ENCODE data around the gene GAPDHS. TPM values are rescaled to one million over a fixed set of nuclear protein-coding genes. Genes with fewer than 3 reads are reported as not detected.

GAPDHS gene
- polyA plus RNA-seq, 1 of the 3 experiments (the other 2 are of a cell fraction) = not detected

GRCh38 chr19:35560271-35560670 lies 27.0 kb downstream of the GAPDHS start:
- CTCF ChIA-PET = interaction anchor here (1.1 to 2.8 kb wide), 2 partner anchors 12 to 50 kb away, joined by 3 to 16 read pairs; no protein-coding TSS in a partner anchor

GRCh38 chr19:35560677-35561076 lies 27.4 kb downstream of the GAPDHS start:
- peaks cover 64% of the 10 kb centered on the region for H3K27me3 ChIP-seq (ENCODE audit: insufficient read depth)
- no peak overlapping the region for H3K4me3 ChIP-seq (ENCODE audit: low read depth in 2 of 2, low read length in 1 of 2)
- no peaks in the 10 kb centered on the region for H3K9me2 ChIP-seq
- no peak overlapping the region for H3K27ac ChIP-seq (ENCODE audit: low read depth in 2 of 2, low read length in 1 of 2)
- no peak overlapping the region for H3K4me2 ChIP-seq
- no peak for TF ChIP-seq FOXJ3 (CRISPR knock-in tag; IDR thresholded peaks at IDR 0.05)
- no peak for TF ChIP-seq MAX (IDR thresholded peaks at IDR 0.05; ENCODE audit: low read depth)
- TF ChIP-seq GABPA (IDR thresholded peaks at IDR 0.05; ENCODE audit: low read depth) = no peak
- TF ChIP-seq TCF12 (IDR thresholded peaks at IDR 0.05) = no peak
- TF ChIP-seq REST (IDR thresholded peaks at IDR 0.05; ENCODE audit: low read depth, low read length) = no peak
- no peak for TF ChIP-seq MXI1 (IDR thresholded peaks at IDR 0.05; ENCODE audit: low read depth, low read length)
- no peak for TF ChIP-seq POLR2AphosphoS5 (IDR thresholded peaks at IDR 0.05; ENCODE audit: low read depth, low read length)
- TF ChIP-seq EP300 (IDR thresholded peaks at IDR 0.05; ENCODE audit: borderline replicate concordance in 1 of 2, low read depth in 1 of 2, low read length in 1 of 2) = no peak
- TF ChIP-seq IRF3 (IDR thresholded peaks at IDR 0.05; ENCODE audit: low read depth, low read length) = no peak
- no peak for TF ChIP-seq RXRA (IDR thresholded peaks at IDR 0.05; ENCODE audit: borderline replicate concordance, low read depth)
- TF ChIP-seq SMC3 (IDR thresholded peaks at IDR 0.05; ENCODE audit: low read depth, low read length) = no peak
- no peak for TF ChIP-seq EZH2phosphoT487 (IDR thresholded peaks at IDR 0.05; ENCODE audit: borderline replicate concordance, low read depth)
- CTCF ChIA-PET = interaction anchor here (1.1 to 2.8 kb wide), 2 partner anchors 12 to 50 kb away, joined by 3 to 16 read pairs; no protein-coding TSS in a partner anchor
- WGBS (ENCODE audit: low lambda C conversion rate) = 30% methylated on average over 5 of the region's 6 CpGs
- no peaks in the 10 kb centered on the region for H3K36me3 ChIP-seq (replicated peaks in 1 of 2; ENCODE audit: control insufficient read depth in 1 of 2, insufficient read depth in 2 of 2, low read length in 1 of 2)
- H3K9ac ChIP-seq = no peak overlapping the region
- H3K9me3 ChIP-seq = no peaks in the 10 kb centered on the region
- H3F3A ChIP-seq (replicated peaks; ENCODE audit: insufficient read depth) = no peaks in the 10 kb centered on the region
- DNase-seq = no peak
- no peak overlapping the region for H2AFZ ChIP-seq (ENCODE audit: low read depth)
- POLR2A ChIA-PET = interaction anchor here (0.6 kb wide), 1 partner anchor 75 kb away, joined by 4 read pairs; no protein-coding TSS in a partner anchor
- no peaks in the 10 kb centered on the region for H3K79me2 ChIP-seq (ENCODE audit: insufficient read depth)
- no peaks in the 10 kb centered on the region for H4K20me1 ChIP-seq (ENCODE audit: insufficient read depth)
- H3K4me1 ChIP-seq (ENCODE audit: control insufficient read depth in 1 of 2, insufficient read depth in 2 of 2, low read depth in 1 of 2, low read length in 1 of 2) = peaks cover 0 to 11% of the 10 kb centered on the region in 2 experiments; a peak in 1 of 4 replicates

More at GRCh38 chr19:35560271-35560670, 27.0 kb downstream of the GAPDHS start:
- DNase-seq = no peak
- Histone ChIP-seq H3K9ac (no peak overlapping the region), H3K79me2 (ENCODE audit: insufficient read depth) (no peaks in the 10 kb centered on the region), H3K27me3 (ENCODE audit: insufficient read depth) (peaks cover 64% of the 10 kb centered on the region), H3F3A (replicated peaks; ENCODE audit: insufficient read depth) (no peaks in the 10 kb centered on the region), H3K27ac (ENCODE audit: low read depth in 2 of 2, low read length in 1 of 2) (no peak overlapping the region), H3K36me3 (replicated peaks in 1 of 2; ENCODE audit: control insufficient read depth in 1 of 2, insufficient read depth in 2 of 2, low read length in 1 of 2) (no peaks in the 10 kb centered on the region), H3K9me2 (no peaks in the 10 kb centered on the region), H3K4me2 (no peak overlapping the region), H3K4me1 (ENCODE audit: control insufficient read depth in 1 of 2, insufficient read depth in 2 of 2, low read depth in 1 of 2, low read length in 1 of 2) (peaks cover 0 to 11% of the 10 kb centered on the region in 2 experiments; a peak in 1 of 4 replicates), H2AFZ (ENCODE audit: low read depth) (no peak overlapping the region), H3K9me3 (no peaks in the 10 kb centered on the region), H3K4me3 (ENCODE audit: low read depth in 2 of 2, low read length in 1 of 2) (no peak overlapping the region), H4K20me1 (ENCODE audit: insufficient read depth) (no peaks in the 10 kb centered on the region)
- POLR2A ChIA-PET = no interaction called here
- no peak for TF ChIP-seq GABPA (IDR thresholded peaks at IDR 0.05; ENCODE audit: low read depth)
- TF ChIP-seq TEAD4 (IDR thresholded peaks at IDR 0.05; ENCODE audit: borderline replicate concordance, insufficient read depth) = no peak
- no peak for TF ChIP-seq GATA2 (CRISPR knock-in tag; IDR thresholded peaks at IDR 0.05)
- no peak for TF ChIP-seq PBX3 (IDR thresholded peaks at IDR 0.05)
- no peak for TF ChIP-seq YY1 (IDR thresholded peaks at IDR 0.05; ENCODE audit: low read depth)
- no peak for TF ChIP-seq IRF3 (IDR thresholded peaks at IDR 0.05; ENCODE audit: low read depth, low read length)
- TF ChIP-seq RAD21 (IDR thresholded peaks at IDR 0.05; ENCODE audit: low read length) = no peak
- 38% methylated on average over 14 of the region's 18 CpGs for WGBS (ENCODE audit: low lambda C conversion rate)
